Hematopoietic multipotent progenitor cell treated with erythropoietin and hydrocortisone succinate and interleukin-3 and kit ligand, for 8 days (in vitro differentiated cells): Measurements from ENCODE around the gene DCBLD1.

Experiments
- DNase-seq: peaks from one replicate; pipeline ENCODE4 v3.0.0-alpha.2; 2015

DCBLD1 gene

DNA sequence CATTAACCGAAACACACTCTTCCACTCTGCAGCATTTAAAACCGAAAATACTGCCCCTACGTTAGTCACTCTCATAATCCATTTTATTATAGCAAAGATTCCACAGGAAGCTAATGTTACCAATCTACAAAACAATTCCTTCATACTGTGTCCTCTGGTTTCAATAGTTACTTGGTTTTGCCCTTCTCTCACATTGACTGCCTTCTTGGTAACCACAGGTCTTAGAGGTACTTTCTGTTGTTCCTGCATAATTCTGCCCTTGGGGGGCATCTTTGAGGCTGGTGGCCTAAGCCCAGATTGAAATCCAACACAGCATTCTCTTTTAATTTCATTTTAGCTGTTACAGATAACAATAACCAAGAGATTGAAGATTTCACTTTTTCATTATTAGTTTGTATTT is 9.8 kb upstream of the DCBLD1 start:
- DNase-seq = no peak

DNA sequence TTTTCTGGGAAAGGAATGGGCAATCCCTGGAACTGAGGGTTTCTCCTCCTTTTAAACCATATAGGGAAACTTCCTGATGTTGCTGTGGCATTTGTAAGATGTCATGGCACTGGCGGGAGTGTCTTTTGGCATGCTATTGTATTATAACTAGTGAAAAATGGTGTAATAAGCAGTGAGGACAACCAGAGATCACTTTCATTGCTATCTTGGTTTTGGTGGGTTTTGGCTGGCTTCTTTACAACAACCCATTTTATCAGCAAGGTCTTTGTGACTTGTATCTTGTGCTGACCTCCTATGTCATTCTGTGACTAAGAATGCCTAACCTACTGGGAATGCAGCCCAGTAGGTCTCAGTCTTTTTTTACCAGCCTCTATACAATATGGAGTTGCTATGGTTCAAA is 9.1 kb upstream of the DCBLD1 start:
- no peak for DNase-seq

DNA sequence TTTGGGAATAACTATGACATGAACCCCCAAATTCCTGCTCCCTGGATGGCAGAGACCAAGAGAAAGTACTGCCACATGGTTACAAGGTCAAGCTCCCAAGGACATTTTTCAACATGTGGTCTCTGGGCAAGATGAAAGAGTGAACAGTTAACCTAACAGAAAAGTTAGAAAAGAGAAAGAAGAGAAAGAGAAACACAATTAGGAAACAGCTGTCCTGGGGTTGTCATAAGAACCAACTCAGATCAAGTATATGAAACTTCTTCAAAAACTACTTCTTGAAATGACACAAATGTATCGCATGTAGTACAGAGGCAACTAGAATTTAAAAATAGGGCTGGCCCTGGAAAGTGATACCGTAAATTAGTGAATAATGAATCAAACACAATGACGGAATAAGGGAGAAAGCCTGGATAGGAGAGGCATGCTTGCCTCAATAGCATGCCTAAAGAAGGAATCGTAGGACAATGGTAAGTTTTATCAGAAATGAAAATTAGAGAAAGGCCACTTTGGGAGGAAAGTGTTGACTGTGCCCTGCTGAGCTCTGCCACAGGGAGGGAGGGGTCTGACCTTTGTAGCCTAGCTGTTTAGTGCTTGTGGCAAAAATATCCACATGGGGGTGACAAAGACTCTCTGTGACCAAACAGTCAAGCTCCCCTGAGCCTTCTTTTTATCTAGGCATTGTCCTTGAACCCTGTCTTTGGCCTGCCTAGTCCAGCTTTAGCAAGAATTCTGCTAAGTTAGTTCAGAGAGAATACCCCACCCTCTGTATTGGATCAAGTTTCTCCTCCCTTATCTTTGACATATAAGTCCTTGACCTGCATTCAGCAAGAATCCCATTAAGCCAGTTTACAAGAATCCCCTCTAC is 4.3 kb upstream of the DCBLD1 start:
- peak; percentile 52 for DNase-seq

DNA sequence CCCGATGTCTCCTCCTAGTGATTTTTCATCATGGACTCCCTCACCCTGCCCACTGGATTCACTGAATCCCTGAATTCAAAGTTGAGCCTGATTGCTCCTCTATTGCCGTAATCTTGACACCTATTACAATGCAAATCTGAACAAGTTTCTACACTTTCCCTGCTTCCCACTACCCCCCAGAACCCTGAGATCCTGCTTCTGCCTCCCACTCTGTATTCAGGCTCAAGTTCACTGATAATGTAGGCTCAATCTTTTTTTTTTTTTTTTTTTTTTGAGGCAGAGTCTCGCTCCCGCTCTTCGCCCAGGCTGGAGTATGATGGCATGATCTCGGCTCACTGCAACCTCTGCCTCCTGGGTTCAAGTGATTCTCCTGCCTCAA is 3.6 kb upstream of the DCBLD1 start:
- DNase-seq = no peak

DNA sequence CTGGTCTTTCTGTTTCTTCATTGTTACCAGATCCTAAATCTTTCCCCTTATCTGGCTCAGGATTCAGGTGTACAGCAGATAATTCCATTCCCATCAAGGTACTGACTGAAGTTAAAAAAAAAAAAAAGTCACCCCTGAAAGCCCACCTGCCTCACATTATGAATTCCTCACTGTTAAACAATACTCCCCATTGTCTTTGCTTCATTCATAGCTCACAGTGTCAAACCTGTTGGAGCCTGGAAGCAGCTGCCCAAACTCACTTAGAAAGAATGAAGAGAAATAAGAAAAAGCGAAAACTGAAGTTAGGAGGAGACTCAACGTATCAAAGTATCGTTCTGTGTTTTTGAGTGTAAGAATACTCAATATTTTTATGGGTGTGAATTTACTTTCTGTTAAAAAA is 1.8 kb upstream of the DCBLD1 start:
- DNase-seq = no peak

DNA sequence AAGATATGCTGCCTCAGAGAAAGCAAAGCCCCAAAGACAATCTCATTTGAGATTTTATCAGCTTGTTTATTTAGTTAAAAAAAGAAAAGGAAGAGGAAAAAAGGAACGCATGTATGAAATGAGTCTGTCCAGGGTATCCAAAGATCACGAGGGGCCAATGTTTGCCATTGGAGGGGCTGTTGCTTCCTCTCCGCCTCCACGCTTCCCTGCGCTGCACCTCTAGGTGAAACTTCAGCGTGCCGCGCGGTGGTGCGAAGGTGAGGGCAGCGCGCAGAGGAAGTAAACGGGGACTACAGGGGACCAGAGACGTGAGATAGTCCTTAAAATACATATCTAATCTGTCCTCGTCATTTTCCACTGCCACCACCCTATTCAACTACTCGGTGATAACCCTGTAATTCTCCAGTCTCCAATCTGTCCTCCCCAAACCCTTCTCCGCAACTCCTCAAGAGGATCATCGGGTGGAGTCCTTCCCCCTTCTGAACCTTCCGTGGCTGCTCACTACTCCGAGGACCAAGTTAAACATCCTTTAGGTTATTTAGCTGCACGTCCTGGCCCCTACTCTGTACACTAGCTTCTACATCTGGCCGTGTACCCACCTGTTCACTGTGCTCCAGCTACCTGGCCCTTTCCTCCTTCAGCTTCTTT is 1.1 kb upstream of the DCBLD1 start:
- no peak for DNase-seq

DNA sequence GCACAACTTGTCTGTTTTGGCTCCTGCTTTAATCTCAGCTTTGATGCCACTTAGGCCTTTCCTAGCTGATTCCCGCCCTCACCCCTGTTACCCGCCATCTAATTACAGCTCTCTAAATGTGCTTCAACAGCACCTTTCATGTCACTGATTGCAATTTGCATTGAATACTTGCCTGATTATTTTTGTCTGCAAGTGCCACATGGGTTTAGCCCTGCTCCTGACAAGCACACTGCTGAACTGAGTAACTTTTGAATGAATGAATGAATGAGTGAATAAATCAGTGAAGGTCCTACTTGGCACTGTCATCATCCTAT is 591 bp upstream of the DCBLD1 start:
- no peak for DNase-seq

DNA sequence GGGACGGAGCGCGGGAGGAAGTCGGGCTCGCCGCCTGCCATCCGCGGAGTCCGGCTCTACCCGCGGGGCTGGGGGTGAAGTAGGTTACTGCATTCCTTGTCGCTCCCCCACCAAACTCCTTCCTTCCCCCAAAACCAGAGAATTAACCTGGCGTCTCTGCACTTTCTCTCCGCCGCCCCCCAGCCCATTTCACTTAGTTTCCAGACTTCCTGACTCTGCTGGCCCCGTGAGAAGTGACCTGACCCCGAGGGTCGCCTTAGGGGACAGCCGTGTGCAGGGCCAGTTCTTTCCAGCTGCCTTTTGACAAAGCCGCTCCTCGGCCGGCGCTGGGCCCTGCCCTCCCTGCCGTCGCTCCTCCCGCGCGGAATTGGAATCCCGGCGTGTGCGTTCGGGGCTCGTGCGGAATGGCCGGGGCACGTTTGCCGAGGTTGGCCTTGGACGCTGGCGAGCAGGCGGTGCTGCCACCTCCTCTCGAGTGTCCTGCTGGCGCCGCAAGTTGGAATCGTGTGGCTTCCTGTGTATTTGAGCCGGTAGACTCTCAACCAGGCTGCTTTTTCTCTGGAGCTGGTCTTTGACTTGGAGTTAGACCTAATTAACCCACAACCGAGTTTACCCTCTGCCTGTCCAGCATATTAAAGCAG is 650 bp downstream of the DCBLD1 start:
- DNase-seq = peak; percentile 38

DNA sequence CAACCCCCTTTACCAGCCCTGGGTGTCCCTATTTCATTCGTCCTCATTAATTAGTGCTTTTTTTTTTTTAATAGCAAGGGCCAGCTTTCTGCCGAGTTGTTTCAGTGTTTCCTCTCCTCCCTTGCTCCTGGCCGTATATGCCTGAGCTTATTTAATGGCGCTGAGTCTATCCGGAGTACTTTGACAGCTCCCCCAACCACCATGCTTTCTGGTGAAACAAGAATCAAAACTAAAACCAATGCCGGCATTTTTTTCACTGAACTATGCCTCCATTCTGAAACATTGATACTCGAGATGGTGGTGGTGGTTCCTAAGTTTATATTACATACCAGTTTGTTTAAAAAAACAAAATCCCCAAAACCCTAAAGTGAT is 1.2 kb downstream of the DCBLD1 start:
- DNase-seq = no peak

DNA sequence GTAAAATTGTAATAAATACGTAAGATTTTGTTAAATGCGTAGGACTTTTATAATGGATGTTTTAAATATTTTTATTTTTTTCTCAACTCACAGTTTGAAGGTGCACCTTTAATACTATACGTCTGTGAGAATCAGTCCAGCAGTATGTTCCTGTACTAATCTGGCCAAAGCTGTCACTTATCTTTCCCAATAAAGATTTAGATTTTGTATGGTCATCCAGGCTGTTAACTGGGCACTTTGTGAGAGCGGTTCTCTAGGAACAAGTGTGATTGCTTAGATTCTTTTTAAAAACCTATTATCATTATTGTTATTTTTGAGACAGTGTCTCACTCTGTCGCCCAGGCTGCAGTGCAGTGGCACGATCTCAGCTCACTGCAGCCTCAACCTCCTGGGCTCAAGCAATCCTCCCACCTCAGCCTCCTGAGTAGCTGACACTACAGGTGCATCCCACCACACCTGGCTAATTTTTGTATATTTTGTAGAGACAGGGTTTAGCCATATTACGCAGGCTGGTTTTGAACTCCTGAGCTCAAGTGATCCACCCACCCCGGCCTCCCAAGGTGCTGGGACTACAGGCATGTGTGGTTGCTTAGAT is 1.7 kb downstream of the DCBLD1 start:
- DNase-seq = no peak

DNA sequence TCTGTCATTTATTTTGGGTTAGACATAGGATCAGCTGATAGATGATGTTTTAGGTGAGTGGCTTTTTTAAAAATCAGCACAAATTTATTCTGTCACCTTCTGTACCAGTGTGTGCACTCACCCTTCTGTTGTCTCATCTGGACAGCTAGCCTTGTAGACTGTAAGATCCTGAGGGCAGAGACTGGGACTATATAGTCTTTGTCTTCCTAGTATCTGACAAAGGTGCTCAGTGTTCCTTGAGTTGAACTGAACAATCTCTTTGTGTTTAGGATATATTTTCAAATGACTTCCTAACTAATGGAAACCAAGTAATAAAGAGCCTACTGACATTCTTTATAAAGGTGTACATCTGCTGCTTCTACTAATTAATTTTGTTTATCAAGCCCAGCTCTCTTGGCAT is 3.0 kb downstream of the DCBLD1 start:
- no peak for DNase-seq

DNA sequence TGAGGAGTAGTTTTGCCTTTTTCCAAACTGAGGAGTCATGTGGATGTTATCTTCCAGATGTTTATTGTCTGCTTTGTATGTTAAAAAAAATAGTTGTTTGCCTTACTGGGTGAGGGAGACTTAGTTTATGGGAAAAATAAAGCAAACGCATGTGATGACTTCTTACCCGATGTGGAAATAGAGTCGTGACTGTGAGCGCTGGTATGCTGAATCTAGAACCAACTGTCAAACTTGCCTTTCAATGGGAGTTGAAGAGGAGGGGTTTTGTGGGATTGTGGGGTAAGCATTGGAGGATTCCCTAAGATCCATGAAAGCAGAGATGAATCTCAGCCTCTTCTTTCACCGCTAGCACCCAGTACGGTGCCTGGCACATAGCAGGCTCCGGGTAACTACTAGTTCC is 5.3 kb downstream of the DCBLD1 start:
- no peak for DNase-seq

DNA sequence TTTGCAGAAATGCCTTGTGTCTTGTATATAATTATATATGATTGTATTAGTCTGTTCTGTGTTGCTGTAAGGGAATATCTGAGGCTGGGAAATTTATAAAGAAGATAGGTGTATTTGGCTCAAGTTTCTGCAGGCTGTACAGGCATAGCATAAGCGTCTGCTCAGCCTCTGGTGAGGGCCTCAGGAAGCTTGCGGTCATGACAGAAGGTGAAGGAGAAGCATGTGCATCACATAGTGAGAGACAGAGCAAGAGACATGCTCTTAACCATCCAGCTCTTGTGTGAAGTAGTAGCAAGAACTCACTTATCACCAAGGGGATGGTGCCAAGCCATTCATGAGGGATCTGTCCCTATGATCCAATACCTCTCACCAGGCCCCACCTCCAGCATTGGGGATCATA is 6.5 kb downstream of the DCBLD1 start:
- no peak for DNase-seq

DNA sequence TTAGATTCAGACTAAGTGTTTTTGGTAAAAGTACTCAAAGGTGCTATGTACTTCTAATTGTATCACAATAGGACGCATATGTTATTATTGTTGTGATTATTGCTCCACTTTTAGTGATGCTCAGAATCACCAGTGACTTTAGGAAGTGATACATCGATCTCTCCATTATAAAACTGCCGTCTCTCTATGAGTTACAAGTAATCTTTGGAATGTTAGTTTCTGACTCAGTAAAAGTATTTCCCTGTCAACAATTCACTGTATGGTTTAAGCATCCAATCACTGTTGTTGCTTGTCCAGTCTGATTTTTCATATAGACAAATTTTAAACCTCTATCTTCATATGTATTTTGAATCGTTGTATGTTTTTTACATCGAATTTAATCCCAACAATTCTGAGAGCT is 9.4 kb downstream of the DCBLD1 start:
- DNase-seq = no peak

DNA sequence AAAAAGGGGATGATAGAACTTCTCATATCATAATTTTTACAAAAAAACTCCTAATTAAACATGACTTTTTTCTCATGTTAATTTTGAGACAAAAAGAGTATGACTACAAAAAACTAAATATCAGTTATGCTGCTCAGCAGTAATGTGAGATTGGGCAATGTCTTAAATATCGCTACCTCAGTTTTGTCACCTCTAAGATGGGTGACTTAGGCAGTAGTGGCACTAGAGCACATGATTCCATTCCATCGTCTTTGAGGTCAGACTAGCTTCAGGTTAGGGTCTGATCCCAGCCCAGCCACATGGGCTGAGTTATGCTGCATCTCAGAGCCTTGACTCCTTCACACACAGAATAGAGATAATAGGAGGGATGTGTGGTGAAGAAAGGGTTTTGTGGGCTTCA is 11.0 kb downstream of the DCBLD1 start:
- no peak for DNase-seq

DNA sequence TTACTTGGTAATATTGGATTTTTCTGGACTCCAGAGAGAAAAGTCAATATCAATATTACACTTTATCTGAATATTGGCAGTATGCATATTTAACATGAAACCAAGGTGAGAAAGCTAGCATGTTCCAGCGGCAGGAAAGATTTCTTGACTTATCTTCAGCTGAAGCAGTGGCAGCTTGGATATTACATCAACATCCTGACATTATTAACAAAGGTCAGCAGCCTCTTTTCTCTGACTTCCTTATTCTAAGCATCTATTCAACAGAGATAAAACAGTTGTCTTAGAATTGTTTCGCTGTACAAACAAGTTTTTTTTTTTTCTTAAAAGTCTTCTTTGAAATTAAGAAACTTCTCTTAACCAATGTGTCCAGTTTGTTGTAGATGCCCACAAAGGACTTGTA is 11.8 kb downstream of the DCBLD1 start:
- DNase-seq = no peak

DNA sequence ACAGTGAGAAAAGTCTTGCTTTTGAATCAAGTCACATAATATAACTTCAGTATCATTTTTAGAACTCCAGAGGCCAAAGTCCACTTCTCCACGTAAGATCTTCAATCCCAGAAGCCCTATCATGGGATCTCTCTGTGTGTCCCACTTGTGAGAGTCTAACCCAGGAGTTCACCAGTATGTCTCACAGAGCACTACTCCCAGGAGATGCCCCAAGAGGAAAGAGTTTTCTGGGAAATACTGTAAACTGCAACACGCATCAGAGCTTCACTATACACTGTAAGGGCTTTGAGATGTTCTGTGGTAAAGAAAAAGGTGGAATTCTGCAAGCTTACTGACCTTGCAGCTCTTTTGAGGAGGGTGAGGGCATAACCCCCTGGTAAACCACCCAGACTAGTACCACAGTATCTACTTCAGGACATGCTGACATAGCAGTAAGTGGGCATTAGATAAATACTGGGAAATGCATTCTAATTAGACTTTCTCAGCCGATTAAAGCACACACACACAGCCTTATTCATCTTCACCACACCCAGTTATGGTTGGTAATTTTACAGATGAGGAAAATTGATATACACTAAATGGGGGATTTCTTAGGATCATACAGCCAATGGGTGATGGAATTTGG is 12.3 kb downstream of the DCBLD1 start:
- peak; percentile 27 for DNase-seq

DNA sequence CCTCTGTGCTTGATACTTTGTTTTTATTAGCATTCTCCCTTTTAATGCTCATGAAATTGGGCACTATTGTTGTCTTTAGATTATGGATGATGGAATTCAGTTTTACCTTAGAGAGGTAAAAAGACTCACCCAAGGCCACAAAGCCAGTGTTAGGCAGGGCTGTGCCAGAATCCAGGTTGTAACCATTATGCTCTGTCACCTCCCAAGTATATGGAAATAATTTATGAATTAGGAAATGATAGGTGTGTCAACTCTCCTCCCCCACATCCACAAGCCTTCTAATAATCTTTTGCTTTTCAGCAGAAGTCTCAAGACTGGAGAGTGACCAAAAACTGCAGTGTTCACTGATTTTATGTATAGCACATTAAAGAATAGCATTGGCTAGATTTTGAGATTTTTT is 13.0 kb downstream of the DCBLD1 start:
- DNase-seq = no peak

DNA sequence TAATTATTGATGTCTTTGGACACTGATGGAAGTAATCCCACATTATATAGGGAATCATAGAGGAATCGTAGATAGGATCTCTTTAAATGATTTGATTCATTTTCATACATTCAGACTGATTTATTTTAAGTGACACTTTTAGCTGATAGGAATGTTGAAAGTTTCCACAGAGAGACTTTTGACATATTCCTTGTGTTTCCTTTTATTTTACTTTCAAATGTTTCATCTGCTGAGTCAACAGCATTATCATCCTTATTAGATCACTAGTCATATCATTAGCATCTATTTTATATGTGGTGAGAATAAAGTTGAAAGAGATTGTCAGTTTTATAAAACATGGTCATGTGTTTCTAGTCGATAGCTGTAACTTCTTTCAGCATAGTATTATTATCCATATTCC is 13.4 kb downstream of the DCBLD1 start:
- DNase-seq = no peak

DNA sequence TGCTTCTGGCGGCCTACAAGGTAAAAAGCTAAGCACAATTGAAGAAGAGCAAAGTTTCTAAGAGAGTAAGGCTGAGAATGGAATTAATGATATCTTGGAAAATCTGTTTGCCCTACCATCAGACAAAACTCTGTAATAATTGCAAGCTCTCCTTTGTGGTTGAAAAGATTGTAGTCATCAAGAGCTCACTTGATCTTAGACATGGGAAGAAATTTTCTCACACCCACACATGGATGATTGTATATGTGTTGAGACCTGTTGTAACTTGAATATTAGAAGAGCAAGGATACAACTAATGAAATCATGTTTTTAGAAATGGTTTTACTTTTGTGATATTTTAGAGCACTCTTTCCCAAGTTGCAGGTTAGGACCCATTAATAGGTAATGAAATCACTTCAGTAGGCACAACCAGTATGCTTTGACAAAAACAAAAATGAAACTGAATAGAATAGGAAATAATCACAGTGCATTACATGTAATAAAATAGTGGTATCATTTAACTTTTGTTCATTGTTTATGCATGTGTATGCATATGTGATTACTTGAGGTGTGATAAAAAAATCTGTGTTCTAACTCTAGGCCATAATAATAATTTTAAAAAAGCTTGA is 14.0 kb downstream of the DCBLD1 start:
- no peak for DNase-seq

DNA sequence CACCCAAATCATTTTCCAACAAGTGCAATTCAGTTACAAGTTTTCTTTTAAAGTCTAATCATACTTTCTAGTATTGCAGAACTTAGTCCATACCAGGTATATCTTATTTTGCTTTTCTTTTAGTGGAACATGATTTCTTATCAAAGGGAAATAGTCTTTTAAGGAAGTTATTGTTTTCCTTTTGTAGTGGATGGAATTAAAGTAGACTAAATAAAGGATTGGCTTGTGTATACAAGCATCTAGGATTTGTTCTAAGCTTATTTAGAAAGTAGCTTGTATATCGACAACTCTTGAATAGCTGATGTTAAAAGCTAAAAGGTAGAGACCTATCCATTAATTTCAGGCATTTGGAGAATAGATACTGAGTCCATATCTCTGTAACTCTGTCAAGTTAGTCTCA is 14.8 kb downstream of the DCBLD1 start:
- DNase-seq = no peak

DNA sequence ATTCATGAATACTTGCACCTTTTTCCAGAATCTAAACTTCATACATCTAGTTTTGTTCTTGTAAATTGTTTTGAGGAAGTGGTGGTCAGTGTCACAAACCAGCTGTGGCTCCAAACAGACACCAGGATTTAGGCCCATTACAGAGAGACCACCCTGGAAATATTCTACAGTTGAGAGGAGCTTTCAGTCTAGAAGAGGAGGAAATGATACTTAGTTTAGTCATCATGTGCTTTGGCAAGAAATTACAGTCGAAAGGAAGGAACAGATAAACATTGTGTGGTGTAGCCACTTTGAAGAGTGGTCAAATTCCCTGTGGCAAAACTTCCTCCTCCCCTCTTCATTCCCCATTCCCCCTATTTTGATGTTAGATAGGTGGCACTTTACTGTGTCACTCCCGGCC is 15.7 kb downstream of the DCBLD1 start:
- no peak for DNase-seq

DNA sequence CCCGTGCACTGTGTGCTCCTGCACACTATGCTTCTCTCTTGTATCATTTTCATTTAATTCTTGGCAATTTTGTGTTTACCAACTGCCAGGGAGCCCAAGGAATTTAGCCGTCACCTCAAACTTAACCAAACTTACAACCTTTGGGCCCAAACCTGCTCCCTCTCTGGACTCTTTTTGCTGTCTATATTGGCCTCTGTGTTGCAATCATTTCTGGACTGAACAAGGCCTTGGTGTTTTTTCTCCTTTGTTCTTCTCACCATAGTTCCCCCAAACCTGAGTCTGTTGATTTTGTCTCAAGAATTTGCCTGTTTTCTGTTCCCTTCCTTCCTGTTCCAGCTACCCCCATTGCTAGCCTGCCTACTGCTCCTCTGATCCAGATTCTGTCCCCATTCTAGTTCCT is 19.2 kb downstream of the DCBLD1 start:
- DNase-seq = no peak
